ENCODE data around the gene FBXO31.

Gene FBXO31

GRCh38 chr16:87369796-87370719 lies 13.5 kb downstream of the FBXO31 start:
- ATAC-seq (ENCODE audit: low read depth) (no peak), DNase-seq (ENCODE audit: low spot score) (no peak)
- no peaks in the 10 kb centered on the region for H3K4me1 ChIP-seq (ENCODE audit: insufficient read depth, poor library complexity, severe bottlenecking)
- no peak for TF ChIP-seq CTCF (IDR thresholded peaks at IDR 0.05; ENCODE audit: poor library complexity, severe bottlenecking)
- no peak overlapping the region for H3K4me3 ChIP-seq (ENCODE audit: severe bottlenecking)
- no peaks in the 10 kb centered on the region for H3K9me3 ChIP-seq (ENCODE audit: severe bottlenecking)
- no peak overlapping the region for H3K27ac ChIP-seq (ENCODE audit: poor library complexity, severe bottlenecking)
- peaks cover 14% of the 10 kb centered on the region; the same call in 1 of the 2 replicates for H3K36me3 ChIP-seq (ENCODE audit: low read depth)
- no peaks in the 10 kb centered on the region for H3K27me3 ChIP-seq (ENCODE audit: insufficient read depth, poor library complexity, severe bottlenecking)

- no peak for ATAC-seq (ENCODE audit: low read depth)
Measured at GRCh38 chr16:87369117-87369765, 14.3 kb downstream of the FBXO31 start.

GRCh38 chr16:87368029-87368770 lies 15.4 kb downstream of the FBXO31 start:
- no peak for TF ChIP-seq CTCF (IDR thresholded peaks at IDR 0.05; ENCODE audit: poor library complexity, severe bottlenecking)
- DNase-seq (ENCODE audit: low spot score) (no peak), ATAC-seq (ENCODE audit: low read depth) (no peak)
- H3K36me3 ChIP-seq (ENCODE audit: low read depth), result peaks cover 9% of the 10 kb centered on the region
- H3K27me3 ChIP-seq (ENCODE audit: insufficient read depth, poor library complexity, severe bottlenecking), result no peaks in the 10 kb centered on the region
- H3K9me3 ChIP-seq (ENCODE audit: severe bottlenecking), result no peaks in the 10 kb centered on the region
- no peak overlapping the region for H3K27ac ChIP-seq (ENCODE audit: poor library complexity, severe bottlenecking)
- no peaks in the 10 kb centered on the region for H3K4me1 ChIP-seq (ENCODE audit: insufficient read depth, poor library complexity, severe bottlenecking)
- H3K4me3 ChIP-seq (ENCODE audit: severe bottlenecking), result no peak overlapping the region

More at GRCh38 chr16:87369117-87369765, 14.3 kb downstream of the FBXO31 start:
- no peak for DNase-seq (ENCODE audit: low spot score)
- Histone ChIP-seq H3K36me3 (ENCODE audit: low read depth) (peaks cover 9% of the 10 kb centered on the region; the same call in 1 of the 2 replicates), H3K4me3 (ENCODE audit: severe bottlenecking) (no peak overlapping the region), H3K27me3 (ENCODE audit: insufficient read depth, poor library complexity, severe bottlenecking) (no peaks in the 10 kb centered on the region), H3K27ac (ENCODE audit: poor library complexity, severe bottlenecking) (no peak overlapping the region), H3K4me1 (ENCODE audit: insufficient read depth, poor library complexity, severe bottlenecking) (no peaks in the 10 kb centered on the region), H3K9me3 (ENCODE audit: severe bottlenecking) (no peaks in the 10 kb centered on the region)
- no peak for TF ChIP-seq CTCF (IDR thresholded peaks at IDR 0.05; ENCODE audit: poor library complexity, severe bottlenecking)

- Histone ChIP-seq H3K36me3 (ENCODE audit: low read depth) (peaks cover 13% of the 10 kb centered on the region), H3K9me3 (ENCODE audit: severe bottlenecking) (no peaks in the 10 kb centered on the region), H3K27me3 (ENCODE audit: insufficient read depth, poor library complexity, severe bottlenecking) (no peaks in the 10 kb centered on the region), H3K4me3 (ENCODE audit: severe bottlenecking) (no peak overlapping the region), H3K27ac (ENCODE audit: poor library complexity, severe bottlenecking) (no peak overlapping the region), H3K4me1 (ENCODE audit: insufficient read depth, poor library complexity, severe bottlenecking) (no peaks in the 10 kb centered on the region)
- DNase-seq (ENCODE audit: low spot score), result no peak
- ATAC-seq (ENCODE audit: low read depth), result no peak
- no peak for TF ChIP-seq CTCF (IDR thresholded peaks at IDR 0.05; ENCODE audit: poor library complexity, severe bottlenecking)
Measured at GRCh38 chr16:87367529-87367928, 16.0 kb downstream of the FBXO31 start.
